ENCODE data around the gene PTGR3. TPM values are rescaled to one million over a fixed set of nuclear protein-coding genes. Genes with fewer than 3 reads are reported as not detected.

PTGR3 gene
- total RNA-seq, 1 donor from 2014 or later: 8.9 TPM

- Mint-ChIP-seq H3K4me1 (ENCODE audit: low read depth) (peaks cover 31% of the 10 kb centered on the region), H3K27ac (ENCODE audit: unreplicated experiment) (no peak overlapping the region), H3K9me3 (ENCODE audit: low read depth) (no peaks in the 10 kb centered on the region), H3K4me3 (ENCODE audit: unreplicated experiment) (no peak overlapping the region), H3K27me3 (ENCODE audit: low read depth) (no peaks in the 10 kb centered on the region), H3K36me3 (ENCODE audit: low read depth) (peaks cover 2% of the 10 kb centered on the region)
- no peak for TF ChIP-seq CTCF (IDR thresholded peaks at IDR 0.05)
- no peak for DNase-seq (ENCODE audit: low spot score)
Measured at GRCh38 chr18:75214766-75215510, 6.0 kb upstream of the PTGR3 start.

GRCh38 chr18:75214332-75214690 is 5.4 kb upstream of the PTGR3 start:
- TF ChIP-seq CTCF (IDR thresholded peaks at IDR 0.05): no peak
- no peaks in the 10 kb centered on the region for H3K27me3 Mint-ChIP-seq (ENCODE audit: low read depth)
- H3K4me1 Mint-ChIP-seq (ENCODE audit: low read depth): peaks cover 35% of the 10 kb centered on the region
- no peak for DNase-seq (ENCODE audit: low spot score)
- no peak overlapping the region for H3K4me3 Mint-ChIP-seq (ENCODE audit: unreplicated experiment)
- peaks cover 2% of the 10 kb centered on the region for H3K36me3 Mint-ChIP-seq (ENCODE audit: low read depth)
- H3K9me3 Mint-ChIP-seq (ENCODE audit: low read depth): no peaks in the 10 kb centered on the region
- peak overlapping the region; percentile 36 for H3K27ac Mint-ChIP-seq (ENCODE audit: unreplicated experiment)

- DNase-seq (ENCODE audit: low spot score): no peak
- Mint-ChIP-seq H3K27me3 (ENCODE audit: low read depth) (no peaks in the 10 kb centered on the region), H3K4me1 (ENCODE audit: low read depth) (peaks cover 35% of the 10 kb centered on the region), H3K9me3 (ENCODE audit: low read depth) (no peaks in the 10 kb centered on the region), H3K27ac (ENCODE audit: unreplicated experiment) (peak overlapping the region; percentile 36), H3K36me3 (ENCODE audit: low read depth) (peaks cover 2% of the 10 kb centered on the region), H3K4me3 (ENCODE audit: unreplicated experiment) (peak overlapping the region; percentile 12)
- no peak for TF ChIP-seq CTCF (IDR thresholded peaks at IDR 0.05)
Measured at GRCh38 chr18:75213611-75214331, 4.8 kb upstream of the PTGR3 start.

GRCh38 chr18:75212751-75213090 is 3.8 kb upstream of the PTGR3 start:
- H3K4me3 Mint-ChIP-seq (ENCODE audit: unreplicated experiment): peak overlapping the region; percentile 71
- H3K27me3 Mint-ChIP-seq (ENCODE audit: low read depth): no peaks in the 10 kb centered on the region
- H3K9me3 Mint-ChIP-seq (ENCODE audit: low read depth): no peaks in the 10 kb centered on the region
- peak overlapping the region; percentile 70 for H3K27ac Mint-ChIP-seq (ENCODE audit: unreplicated experiment)
- no peak for DNase-seq (ENCODE audit: low spot score)
- TF ChIP-seq CTCF (IDR thresholded peaks at IDR 0.05): no peak
- H3K36me3 Mint-ChIP-seq (ENCODE audit: low read depth): peaks cover 2% of the 10 kb centered on the region
- H3K4me1 Mint-ChIP-seq (ENCODE audit: low read depth): peaks cover 40% of the 10 kb centered on the region

- Mint-ChIP-seq H3K27ac (ENCODE audit: unreplicated experiment) (peak overlapping the region; percentile 70), H3K36me3 (ENCODE audit: low read depth) (peaks cover 2% of the 10 kb centered on the region), H3K27me3 (ENCODE audit: low read depth) (peaks cover 5% of the 10 kb centered on the region), H3K9me3 (ENCODE audit: low read depth) (no peaks in the 10 kb centered on the region), H3K4me1 (ENCODE audit: low read depth) (peaks cover 46% of the 10 kb centered on the region), H3K4me3 (ENCODE audit: unreplicated experiment) (peak overlapping the region; percentile 71)
- no peak for TF ChIP-seq CTCF (IDR thresholded peaks at IDR 0.05)
- DNase-seq (ENCODE audit: low spot score): no peak
Measured at GRCh38 chr18:75211953-75212750, 3.2 kb upstream of the PTGR3 start.

All from chondrocyte (in vitro differentiated cells).